Measurements from ENCODE around the gene SFMBT2.
"Not testable (repeated sequence)": the region's sequence is repeated elsewhere in the genome, so short reads cannot be mapped to it uniquely, and the experiment has no call there.

Gene SFMBT2

GRCh38 chr10:7397049-7398035 is 13.5 kb downstream of the SFMBT2 start:
- no peak overlapping the region for H3K4me3 ChIP-seq (ENCODE audit: low read depth, low read length)
- no peaks in the 10 kb centered on the region for H3K4me1 ChIP-seq (ENCODE audit: control insufficient read depth, insufficient read depth, low read length)
- no peaks in the 10 kb centered on the region for H3K9me3 ChIP-seq (ENCODE audit: control insufficient read depth, insufficient read depth, low read length)
- H3K9ac ChIP-seq (ENCODE audit: low read depth, low read length) = no peak overlapping the region
- H3K36me3 ChIP-seq (ENCODE audit: control insufficient read depth, insufficient read depth, low read length) = no peaks in the 10 kb centered on the region
- no peaks in the 10 kb centered on the region for H3K27me3 ChIP-seq (ENCODE audit: control insufficient read depth, insufficient read depth, low read length)

GRCh38 chr10:7392301-7392700 is 18.5 kb downstream of the SFMBT2 start:
- not testable (repeated sequence) for H3K27me3 ChIP-seq (ENCODE audit: control insufficient read depth, insufficient read depth, low read length); H3K9ac ChIP-seq (ENCODE audit: low read depth, low read length); H3K4me3 ChIP-seq (ENCODE audit: low read depth, low read length); H3K9me3 ChIP-seq (ENCODE audit: control insufficient read depth, insufficient read depth, low read length); H3K36me3 ChIP-seq (ENCODE audit: control insufficient read depth, insufficient read depth, low read length); H3K4me1 ChIP-seq (ENCODE audit: control insufficient read depth, insufficient read depth, low read length)

DNA sequence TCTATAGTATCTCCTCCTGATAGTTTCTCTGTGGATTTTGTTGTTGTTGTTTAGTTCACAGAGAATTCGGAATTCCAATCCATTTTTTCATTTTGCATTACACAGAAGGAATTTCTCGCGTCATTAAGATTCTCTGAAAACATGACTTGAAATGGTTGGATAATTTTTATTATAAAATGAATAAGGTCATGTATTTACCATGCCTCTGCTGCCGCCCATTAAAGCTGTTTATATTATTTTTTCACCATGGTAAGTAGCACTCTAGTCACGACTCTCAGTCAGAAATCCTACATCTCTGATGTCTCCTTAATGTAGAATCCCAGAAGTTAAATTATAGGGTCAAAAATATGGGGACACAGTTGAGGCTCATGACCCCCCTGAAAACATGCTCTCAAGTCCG is 19.1 kb downstream of the SFMBT2 start:
- Histone ChIP-seq H3K36me3 (ENCODE audit: control insufficient read depth, insufficient read depth, low read length) (no peaks in the 10 kb centered on the region), H3K9me3 (ENCODE audit: control insufficient read depth, insufficient read depth, low read length) (no peaks in the 10 kb centered on the region), H3K9ac (ENCODE audit: low read depth, low read length) (no peak overlapping the region), H3K4me3 (ENCODE audit: low read depth, low read length) (no peak overlapping the region), H3K27me3 (ENCODE audit: control insufficient read depth, insufficient read depth, low read length) (no peaks in the 10 kb centered on the region), H3K4me1 (ENCODE audit: control insufficient read depth, insufficient read depth, low read length) (no peaks in the 10 kb centered on the region)

GRCh38 chr10:7390689-7391110 is 20.1 kb downstream of the SFMBT2 start:
- H3K27me3 ChIP-seq (ENCODE audit: control insufficient read depth, insufficient read depth, low read length); H3K36me3 ChIP-seq (ENCODE audit: control insufficient read depth, insufficient read depth, low read length); H3K4me1 ChIP-seq (ENCODE audit: control insufficient read depth, insufficient read depth, low read length); H3K9me3 ChIP-seq (ENCODE audit: control insufficient read depth, insufficient read depth, low read length); H3K4me3 ChIP-seq (ENCODE audit: low read depth, low read length); H3K9ac ChIP-seq (ENCODE audit: low read depth, low read length): not testable (repeated sequence)

DNA sequence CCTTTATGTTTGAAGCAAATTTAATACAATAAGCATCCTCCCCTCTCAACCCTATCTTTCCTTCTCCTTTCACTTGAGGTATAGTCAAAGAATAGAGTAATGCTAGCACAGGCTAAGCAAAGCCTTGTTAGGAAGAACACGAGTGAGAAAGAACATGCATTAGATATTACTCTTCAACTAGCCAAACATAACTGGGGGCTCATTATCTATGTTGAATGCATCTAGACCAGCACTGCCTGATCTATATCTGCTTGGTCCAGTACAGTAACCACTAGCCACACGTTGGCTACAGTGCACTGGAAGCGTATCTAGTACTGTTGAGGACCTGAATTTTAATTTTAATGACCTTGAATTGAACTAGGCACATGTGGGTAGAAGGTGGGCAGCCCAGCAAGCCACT is 21.0 kb downstream of the SFMBT2 start:
- no peaks in the 10 kb centered on the region for H3K36me3 ChIP-seq (ENCODE audit: control insufficient read depth, insufficient read depth, low read length)
- no peaks in the 10 kb centered on the region for H3K9me3 ChIP-seq (ENCODE audit: control insufficient read depth, insufficient read depth, low read length)
- H3K9ac ChIP-seq (ENCODE audit: low read depth, low read length) = no peak overlapping the region
- no peak overlapping the region for H3K4me3 ChIP-seq (ENCODE audit: low read depth, low read length)
- H3K4me1 ChIP-seq (ENCODE audit: control insufficient read depth, insufficient read depth, low read length) = no peaks in the 10 kb centered on the region
- no peaks in the 10 kb centered on the region for H3K27me3 ChIP-seq (ENCODE audit: control insufficient read depth, insufficient read depth, low read length)

- no peaks in the 10 kb centered on the region for H3K9me3 ChIP-seq (ENCODE audit: control insufficient read depth, insufficient read depth, low read length)
- no peaks in the 10 kb centered on the region for H3K36me3 ChIP-seq (ENCODE audit: control insufficient read depth, insufficient read depth, low read length)
- H3K27me3 ChIP-seq (ENCODE audit: control insufficient read depth, insufficient read depth, low read length) = no peaks in the 10 kb centered on the region
- H3K9ac ChIP-seq (ENCODE audit: low read depth, low read length) = no peak overlapping the region
- H3K4me1 ChIP-seq (ENCODE audit: control insufficient read depth, insufficient read depth, low read length) = no peaks in the 10 kb centered on the region
- H3K4me3 ChIP-seq (ENCODE audit: low read depth, low read length) = no peak overlapping the region
Measured at GRCh38 chr10:7389346-7389745, 21.5 kb downstream of the SFMBT2 start.

GRCh38 chr10:7388602-7389001 is 22.2 kb downstream of the SFMBT2 start:
- H3K9ac ChIP-seq (ENCODE audit: low read depth, low read length) = no peak overlapping the region
- no peaks in the 10 kb centered on the region for H3K9me3 ChIP-seq (ENCODE audit: control insufficient read depth, insufficient read depth, low read length)
- no peaks in the 10 kb centered on the region for H3K36me3 ChIP-seq (ENCODE audit: control insufficient read depth, insufficient read depth, low read length)
- no peaks in the 10 kb centered on the region for H3K27me3 ChIP-seq (ENCODE audit: control insufficient read depth, insufficient read depth, low read length)
- no peaks in the 10 kb centered on the region for H3K4me1 ChIP-seq (ENCODE audit: control insufficient read depth, insufficient read depth, low read length)
- no peak overlapping the region for H3K4me3 ChIP-seq (ENCODE audit: low read depth, low read length)

GRCh38 chr10:7388149-7388548 is 22.7 kb downstream of the SFMBT2 start:
- not testable (repeated sequence) for H3K9ac ChIP-seq (ENCODE audit: low read depth, low read length); H3K9me3 ChIP-seq (ENCODE audit: control insufficient read depth, insufficient read depth, low read length); H3K4me3 ChIP-seq (ENCODE audit: low read depth, low read length); H3K36me3 ChIP-seq (ENCODE audit: control insufficient read depth, insufficient read depth, low read length); H3K4me1 ChIP-seq (ENCODE audit: control insufficient read depth, insufficient read depth, low read length); H3K27me3 ChIP-seq (ENCODE audit: control insufficient read depth, insufficient read depth, low read length)

- no peak overlapping the region for H3K9ac ChIP-seq (ENCODE audit: low read depth, low read length)
- H3K36me3 ChIP-seq (ENCODE audit: control insufficient read depth, insufficient read depth, low read length) = no peaks in the 10 kb centered on the region
- no peaks in the 10 kb centered on the region for H3K9me3 ChIP-seq (ENCODE audit: control insufficient read depth, insufficient read depth, low read length)
- H3K4me3 ChIP-seq (ENCODE audit: low read depth, low read length) = no peak overlapping the region
- no peaks in the 10 kb centered on the region for H3K27me3 ChIP-seq (ENCODE audit: control insufficient read depth, insufficient read depth, low read length)
- H3K4me1 ChIP-seq (ENCODE audit: control insufficient read depth, insufficient read depth, low read length) = no peaks in the 10 kb centered on the region
Measured at GRCh38 chr10:7385114-7385513, 25.7 kb downstream of the SFMBT2 start.

DNA sequence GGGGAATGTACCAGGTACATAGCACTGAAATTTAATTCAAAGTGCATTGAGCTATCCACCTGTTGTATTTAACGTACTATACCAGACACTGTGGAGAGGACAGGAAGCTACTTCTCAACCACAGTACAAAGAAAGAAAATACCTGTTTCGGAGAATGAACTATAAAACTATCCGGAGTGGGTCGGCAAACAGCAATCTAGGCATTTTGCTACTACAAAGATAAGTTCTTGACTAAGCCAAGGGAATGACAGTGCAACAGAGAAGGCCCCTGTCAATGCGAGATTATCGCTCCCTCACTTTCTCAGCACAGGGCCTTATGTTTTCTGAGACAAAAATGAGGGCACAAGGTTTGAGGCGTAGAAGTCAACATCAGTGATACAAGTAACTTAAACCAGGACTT is 27.4 kb downstream of the SFMBT2 start:
- Histone ChIP-seq H3K9me3 (ENCODE audit: control insufficient read depth, insufficient read depth, low read length) (no peaks in the 10 kb centered on the region), H3K36me3 (ENCODE audit: control insufficient read depth, insufficient read depth, low read length) (peaks cover 3% of the 10 kb centered on the region), H3K27me3 (ENCODE audit: control insufficient read depth, insufficient read depth, low read length) (no peaks in the 10 kb centered on the region), H3K9ac (ENCODE audit: low read depth, low read length) (no peak overlapping the region), H3K4me3 (ENCODE audit: low read depth, low read length) (no peak overlapping the region), H3K4me1 (ENCODE audit: control insufficient read depth, insufficient read depth, low read length) (no peaks in the 10 kb centered on the region)

DNA sequence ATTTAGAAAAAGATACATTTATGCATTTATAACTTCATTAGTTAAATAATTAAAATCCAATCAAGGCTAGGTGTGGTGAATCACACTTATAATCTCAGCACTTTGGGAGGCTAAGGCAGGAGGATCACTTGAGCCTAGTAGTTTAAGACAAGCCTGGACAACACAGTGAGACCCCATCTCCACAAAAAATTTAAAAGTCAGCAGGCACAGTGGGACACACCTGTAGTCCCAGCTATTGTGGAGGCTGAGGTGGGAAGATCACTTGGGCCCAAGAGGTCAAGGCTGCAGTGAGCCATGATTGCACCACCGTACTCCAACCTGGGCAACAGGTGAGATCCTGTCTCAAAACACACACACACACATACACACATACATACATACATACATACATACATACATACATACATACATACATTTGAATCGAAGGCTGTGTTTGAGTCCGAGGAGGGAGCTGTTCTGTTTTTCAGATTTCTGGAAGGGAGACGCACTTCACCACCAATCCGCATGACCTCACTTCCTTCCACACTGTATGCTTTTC is 30.1 kb downstream of the SFMBT2 start:
- Histone ChIP-seq H3K9ac (ENCODE audit: low read depth, low read length) (no peak overlapping the region), H3K4me1 (ENCODE audit: control insufficient read depth, insufficient read depth, low read length) (no peaks in the 10 kb centered on the region), H3K9me3 (ENCODE audit: control insufficient read depth, insufficient read depth, low read length) (no peaks in the 10 kb centered on the region), H3K36me3 (ENCODE audit: control insufficient read depth, insufficient read depth, low read length) (peaks cover 6% of the 10 kb centered on the region), H3K27me3 (ENCODE audit: control insufficient read depth, insufficient read depth, low read length) (no peaks in the 10 kb centered on the region), H3K4me3 (ENCODE audit: low read depth, low read length) (no peak overlapping the region)

Measured in iPS-15b (cell line).